CD4-positive, alpha-beta T cell treated with Interleukin-17A for 1 hour (primary cell): ENCODE results near the gene CDH16.
A peak's percentile ranks its signal among the peaks of the same experiment; 100 is the strongest.
"Not testable (repeated sequence)": the region's sequence is repeated elsewhere in the genome, so short reads cannot be mapped to it uniquely, and the experiment has no call there.

ENCODE experiments used
- DNase-seq: peaks from one replicate; pipeline ENCODE4 v3.0.0-alpha.2; 2020

The CDH16 gene

DNA sequence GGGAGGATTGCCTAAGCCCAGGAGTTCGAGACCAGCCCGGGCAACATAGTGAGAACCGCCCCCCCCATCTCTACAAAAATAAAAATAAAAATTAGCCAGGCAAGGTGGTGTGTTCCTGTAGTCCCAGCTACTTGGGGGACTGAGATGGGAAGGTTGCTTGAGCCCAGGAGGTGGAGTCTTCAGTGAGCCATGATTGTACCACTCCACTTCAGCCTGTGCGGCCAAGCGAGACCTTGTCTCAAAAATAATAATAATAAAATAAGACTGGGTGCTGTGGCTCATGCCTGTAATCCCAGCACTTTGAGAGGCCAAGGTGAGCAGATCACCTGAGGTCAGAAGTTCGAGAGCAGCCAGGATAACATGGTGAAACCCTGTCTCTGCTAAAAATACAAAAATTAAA, 26.9 kb downstream of the CDH16 start:
- no peak for DNase-seq

DNA sequence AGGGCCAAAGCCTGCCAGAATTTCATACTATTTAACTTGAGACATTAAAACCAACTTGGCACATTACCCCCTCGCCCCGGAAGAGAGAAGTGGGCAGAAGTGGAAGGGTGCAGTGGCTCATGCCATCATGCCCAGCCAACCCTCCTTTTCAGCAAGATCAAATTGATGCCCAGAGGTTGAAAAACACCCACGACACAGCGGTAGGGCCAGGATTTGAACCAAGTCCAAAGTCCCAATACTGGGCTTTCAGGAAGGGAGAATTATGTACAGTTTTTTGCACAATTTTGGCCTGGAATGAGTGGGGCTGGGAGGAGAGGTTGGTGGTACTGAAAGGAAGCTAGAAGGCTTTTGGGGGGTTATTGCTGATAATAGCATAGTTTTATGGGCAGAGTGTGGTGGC, 27.3 kb downstream of the CDH16 start:
- no peak for DNase-seq

DNA sequence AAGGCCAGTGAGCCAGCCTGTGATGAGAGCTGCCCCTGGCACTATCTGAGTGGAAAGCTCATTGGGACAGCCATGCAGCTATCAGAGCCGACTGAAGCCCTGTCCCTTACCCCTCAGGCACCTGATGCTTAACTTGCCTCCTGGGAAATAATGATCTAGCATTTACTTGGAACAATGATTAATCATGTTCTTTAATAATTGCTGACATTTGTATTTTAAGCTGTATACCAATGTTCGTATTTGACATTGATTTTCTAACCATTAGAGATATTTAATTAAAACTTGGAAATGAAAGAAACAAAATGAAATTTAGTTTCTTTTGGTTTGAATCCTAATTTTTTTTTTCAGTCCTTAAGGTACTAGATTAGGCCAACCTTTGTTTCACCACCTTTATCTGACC, 27.9 kb downstream of the CDH16 start:
- no peak for DNase-seq

DNA sequence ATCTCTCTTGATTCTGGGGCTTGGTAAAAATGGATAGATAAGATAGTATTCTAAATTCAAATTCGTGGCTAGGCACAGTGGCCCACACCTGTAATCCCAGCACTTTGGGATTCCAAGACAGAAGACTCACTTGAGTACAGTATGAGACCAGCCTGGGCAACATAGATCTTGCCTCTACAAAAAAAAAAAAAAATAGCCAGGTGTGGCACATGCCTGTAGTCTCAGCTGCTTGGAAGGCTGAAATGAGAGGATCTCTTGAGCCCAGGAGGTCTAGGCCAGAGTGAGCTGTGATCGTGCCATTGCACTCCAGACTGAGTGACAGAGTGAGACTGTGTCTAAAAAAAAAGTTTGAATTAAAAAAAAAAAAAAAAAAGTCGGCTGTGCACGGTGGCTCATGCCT, 29.1 kb downstream of the CDH16 start:
- DNase-seq: no peak

DNA sequence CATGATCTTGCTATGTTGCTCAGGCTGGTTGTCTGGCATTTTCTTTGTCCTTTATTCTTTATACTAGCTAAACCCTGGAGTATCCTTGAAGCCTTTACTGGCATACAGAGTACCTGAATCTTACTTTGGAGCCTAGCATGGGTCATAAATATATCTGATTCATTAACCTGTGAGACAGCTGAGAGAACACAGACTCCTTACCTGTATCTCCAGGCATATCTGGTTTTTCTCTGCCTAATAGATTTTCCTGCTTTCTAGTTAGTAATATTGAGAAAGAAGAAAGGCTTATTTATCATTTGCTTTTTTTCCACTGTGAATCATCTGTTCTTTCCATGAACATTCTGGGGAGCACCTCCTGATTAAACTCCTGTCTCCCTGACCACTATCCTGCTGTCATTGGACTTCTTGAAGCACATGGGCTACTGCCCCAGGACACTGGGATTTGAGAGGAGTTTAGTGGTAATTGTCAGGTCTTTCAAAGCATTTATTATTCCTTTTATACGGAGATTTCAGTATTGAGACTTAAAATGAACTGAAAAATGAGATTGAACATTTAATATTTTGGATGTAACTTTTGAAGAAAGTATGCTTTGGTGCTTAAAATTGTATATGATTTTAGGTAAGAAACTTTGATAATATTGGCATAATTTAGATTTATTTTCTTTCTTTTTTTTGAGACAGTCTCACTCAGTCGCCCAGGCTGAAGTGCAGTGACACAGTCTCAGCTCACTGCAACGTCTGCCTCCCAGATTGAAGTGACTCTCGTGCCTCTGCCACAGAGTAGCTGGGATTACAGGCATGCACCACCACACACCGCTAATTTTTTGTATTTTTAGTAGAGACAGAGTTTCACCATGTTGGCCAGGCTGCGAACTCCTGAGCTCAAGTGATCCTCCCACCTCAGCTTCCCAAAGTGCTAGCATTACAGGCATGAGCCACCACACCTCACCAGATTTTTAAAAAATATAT, 29.8 kb downstream of the CDH16 start:
- DNase-seq: no peak

DNA sequence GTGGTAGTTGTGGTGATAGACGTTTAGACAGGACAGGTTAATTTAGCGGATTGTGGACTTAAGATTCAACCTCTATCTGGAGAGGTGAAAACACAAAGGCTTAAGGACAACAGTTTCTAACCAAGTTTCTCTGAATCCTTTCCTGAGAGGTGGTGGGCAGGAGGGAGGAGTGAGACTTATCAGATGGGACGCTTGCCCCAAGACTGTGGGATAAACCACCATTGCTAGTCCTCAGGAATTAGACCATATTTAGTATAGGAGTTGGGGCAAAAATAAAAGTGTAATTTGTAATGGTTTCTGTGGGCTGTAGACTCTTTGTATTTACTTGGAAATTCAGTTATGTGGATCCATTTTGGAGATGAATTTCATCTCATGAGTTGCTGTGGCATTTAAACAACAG, 31.8 kb downstream of the CDH16 start:
- DNase-seq: no peak

DNA sequence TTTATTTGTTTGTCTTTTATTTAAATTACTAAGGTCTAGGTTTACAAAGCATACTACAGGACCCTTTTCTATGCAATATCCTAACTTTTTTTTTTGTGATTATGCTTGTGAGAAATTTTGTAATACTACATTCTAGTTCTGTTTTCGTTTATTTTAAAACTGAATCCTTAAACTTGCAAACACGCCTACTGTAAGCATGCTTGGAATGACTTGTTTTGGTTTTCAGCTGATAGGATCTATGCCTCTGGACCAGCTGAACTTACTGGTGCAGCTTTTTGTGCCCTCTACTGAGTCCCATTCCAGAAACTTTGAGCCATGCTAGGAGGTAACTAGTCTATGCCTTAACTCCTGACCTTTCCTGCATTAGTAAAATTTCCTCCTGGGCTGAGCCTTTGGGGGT, 32.4 kb downstream of the CDH16 start:
- DNase-seq: no peak

DNA sequence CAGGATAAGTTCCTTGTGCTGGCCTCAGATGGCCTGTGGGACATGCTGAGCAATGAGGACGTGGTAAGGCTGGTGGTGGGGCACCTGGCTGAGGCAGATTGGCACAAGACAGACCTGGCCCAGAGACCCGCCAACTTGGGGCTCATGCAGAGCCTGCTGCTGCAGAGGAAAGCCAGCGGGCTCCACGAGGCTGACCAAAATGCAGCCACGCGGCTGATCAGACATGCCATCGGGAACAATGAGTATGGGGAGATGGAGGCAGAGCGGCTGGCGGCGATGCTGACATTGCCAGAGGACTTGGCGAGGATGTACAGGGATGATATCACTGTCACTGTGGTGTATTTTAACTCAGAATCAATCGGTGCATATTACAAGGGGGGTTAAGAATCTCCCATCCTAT, 33.2 kb downstream of the CDH16 start:
- DNase-seq: no peak

DNA sequence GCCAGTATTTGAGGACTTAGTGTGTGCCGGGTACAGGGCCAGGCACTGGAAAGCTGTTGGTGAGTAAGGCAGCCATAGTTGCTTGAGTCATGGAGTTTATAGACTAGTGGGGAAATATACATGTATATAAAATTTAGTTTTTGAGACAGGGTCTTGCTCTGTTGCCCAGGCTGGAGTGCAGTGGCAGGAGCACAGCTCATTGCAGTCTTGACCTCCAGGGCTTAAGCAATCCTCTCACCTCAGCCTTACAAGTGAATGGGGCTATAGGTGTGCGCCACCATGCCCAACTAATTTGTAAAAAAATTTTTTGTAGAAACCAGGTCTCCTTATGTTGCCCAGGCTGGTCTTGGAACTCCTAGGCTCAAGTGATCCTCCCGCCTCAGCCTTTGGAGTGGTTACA, 36.0 kb downstream of the CDH16 start:
- no peak for DNase-seq

DNA sequence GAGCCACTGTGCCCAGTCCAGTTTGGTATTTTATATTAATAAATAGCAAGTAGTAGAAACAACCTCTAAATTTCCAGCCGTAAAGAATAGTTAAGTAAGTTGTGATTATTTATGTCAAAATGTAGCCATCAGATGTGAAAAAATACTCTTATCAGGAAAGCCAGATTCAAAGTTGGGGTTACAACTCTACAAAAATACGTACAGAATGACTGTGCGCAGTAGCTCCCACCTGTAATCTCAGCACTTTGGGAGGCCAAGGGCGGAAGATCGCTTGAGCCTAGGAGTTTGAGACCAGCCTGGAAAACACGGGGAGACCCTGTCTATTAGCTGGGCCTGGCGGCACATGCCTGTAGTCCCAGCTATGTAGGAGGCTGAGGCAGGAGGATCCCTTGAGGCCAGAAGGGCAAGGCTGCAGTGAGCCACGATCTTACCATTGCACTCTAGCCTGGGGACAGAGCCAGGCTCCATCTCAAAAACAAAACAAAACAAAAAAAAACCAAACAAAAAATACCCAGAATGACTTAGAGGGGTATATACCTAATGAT, 36.6 kb downstream of the CDH16 start:
- no peak for DNase-seq

DNA sequence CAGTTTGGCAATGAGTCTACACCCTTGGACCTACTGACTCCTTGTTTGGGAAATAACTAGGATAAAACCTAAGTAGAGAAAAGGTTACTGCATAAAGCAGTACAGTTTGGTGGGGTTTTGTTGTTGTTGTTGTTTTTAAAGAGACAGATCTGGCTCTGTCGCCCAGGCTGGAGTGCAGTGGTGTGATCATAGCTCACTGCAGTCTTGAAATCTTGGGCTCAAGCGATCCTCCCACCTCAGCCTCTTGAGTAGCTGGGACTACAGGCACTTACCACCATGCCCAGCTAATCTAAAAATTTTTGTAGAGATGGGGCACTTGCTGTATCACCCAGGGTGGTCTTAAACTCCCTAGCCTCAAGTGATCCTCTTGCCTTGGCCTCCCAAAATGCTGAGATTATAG, 37.1 kb downstream of the CDH16 start:
- no peak for DNase-seq

DNA sequence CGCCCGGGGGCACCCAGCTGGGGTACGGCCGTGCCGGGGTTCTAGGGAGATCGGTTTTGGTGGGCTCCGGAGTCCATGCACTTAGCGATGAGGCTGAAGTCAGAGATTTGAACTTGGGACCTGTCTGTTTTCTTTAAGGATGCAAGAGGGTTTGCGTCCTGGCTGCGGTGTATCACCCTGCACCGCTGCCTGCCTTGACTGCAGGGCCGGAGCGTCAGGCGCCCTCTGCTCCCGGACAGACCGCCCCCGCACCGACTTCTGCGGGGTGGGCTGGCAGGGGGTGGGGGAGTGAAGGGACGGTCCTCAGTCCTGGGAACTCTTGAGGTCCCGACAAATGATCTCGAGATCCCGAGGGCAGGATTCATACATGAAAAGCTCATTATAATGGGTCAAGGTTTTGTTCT, 37.7 kb downstream of the CDH16 start:
- no peak for DNase-seq

DNA sequence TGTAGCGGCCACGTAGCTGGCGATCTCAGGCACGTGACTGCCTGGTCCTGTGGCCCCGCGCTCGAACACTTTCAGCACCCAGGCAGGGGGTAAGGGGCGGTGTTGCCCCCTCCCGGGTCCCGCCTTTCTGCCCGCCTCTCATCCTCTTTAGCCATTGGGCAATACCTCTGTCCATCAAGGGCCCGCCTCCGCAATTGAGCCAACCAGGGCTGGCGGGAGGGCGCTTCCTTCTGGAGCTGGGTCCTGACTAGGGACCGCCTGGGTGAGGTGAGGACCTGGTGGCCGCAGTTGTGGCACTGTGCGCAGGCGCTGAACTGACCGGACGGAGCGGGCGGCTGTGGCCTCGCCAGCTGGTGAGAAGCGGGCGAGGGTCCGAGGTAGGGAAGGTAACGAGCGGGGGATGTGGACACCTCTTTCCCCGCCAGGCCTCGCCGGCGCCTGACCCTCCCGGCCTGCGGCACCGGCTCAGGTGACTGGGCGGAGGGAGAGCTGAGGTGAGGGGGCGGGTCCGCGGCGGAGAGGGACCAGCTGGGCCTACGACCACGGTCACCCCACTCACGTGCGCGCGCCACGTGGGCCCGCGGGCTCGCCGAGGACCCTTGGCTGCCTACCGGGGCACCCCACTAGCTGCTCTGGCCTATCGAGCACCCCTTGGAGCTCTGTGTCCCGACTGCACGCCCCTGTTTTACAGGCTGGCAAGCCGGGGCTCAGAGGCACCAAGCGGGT, 38.2 kb downstream of the CDH16 start, which contains the start of gene PDP2:
Gene PDP2, plus strand, starts transcription at position 228 of the 726 bp plus-strand sequence. CDS start 3,770 bp downstream, outside the sequence.
- peak; percentile 95 for DNase-seq

DNA sequence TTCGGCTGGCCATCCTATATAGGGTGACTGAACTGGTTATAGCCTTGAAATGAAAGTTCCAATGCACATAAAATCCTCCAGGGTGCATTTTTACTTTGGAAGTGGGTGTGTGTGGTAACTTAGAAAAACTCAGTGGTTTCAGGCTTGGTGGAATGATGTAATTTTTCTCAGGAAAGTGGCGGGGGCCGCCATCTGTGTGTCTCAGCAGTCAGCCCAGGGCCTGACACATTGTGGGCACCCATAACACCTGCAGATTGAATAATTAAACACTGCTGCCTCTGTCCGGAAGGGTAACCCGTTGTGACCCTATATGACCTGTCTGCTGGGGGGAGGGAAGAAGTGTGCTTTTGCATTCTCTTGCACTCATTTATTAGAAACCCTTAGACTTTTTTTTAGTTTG, 40.6 kb downstream of the CDH16 start:
- peak; percentile 4 for DNase-seq

DNA sequence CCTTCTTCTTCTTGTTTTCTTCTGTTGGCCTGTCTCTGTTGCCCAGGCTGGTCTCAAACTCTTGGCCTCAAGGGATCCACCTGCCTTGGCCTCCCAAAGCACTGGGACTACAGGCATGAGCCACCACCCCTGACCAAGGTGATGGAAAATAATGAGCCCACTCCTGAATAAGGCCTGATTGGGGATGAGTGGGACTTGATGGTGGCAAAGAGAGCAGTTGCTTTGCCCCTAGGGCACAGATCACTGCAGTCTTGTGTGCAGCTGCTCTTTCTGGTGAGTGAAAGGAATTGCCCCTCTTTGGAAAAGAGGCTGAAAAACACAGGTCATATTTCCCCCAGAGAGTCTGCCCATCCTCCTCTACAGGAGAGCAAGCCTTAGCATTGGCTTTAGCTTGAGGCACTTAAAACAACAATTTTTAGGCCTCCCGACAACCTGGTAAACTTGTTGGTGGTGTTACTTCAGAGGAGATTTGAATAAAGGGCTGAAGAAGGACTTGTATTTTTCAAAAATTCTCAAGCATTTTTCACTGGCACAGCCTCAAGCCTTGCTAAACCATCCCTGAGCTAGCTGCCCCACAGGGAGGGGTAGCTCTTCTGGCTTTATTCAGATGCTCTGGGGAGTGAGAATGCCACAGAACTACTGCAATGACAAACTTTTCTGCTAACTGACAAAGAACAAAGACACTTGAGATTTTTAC, 44.5 kb downstream of the CDH16 start:
- DNase-seq: peak; percentile 7

DNA sequence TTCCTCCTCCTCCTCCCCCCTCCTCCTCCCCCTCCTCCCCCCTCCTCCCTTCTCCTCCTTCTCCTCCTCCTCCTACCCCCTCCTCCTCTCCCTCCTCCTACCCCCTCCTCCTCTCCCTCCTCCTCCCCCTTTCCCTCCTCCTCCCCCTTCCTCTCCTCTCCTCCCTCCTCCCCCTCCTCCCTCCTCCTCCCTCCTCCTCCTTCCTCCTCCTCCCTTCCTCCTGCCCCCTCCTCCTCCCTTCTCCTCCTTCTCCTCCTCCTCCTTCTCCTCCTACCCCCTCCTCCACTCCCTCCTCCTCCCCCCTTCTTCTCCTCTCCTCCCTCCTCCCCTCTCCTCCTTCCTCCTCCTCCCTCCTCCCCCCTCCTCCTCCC, 45.0 kb downstream of the CDH16 start:
- DNase-seq: no peak

DNA sequence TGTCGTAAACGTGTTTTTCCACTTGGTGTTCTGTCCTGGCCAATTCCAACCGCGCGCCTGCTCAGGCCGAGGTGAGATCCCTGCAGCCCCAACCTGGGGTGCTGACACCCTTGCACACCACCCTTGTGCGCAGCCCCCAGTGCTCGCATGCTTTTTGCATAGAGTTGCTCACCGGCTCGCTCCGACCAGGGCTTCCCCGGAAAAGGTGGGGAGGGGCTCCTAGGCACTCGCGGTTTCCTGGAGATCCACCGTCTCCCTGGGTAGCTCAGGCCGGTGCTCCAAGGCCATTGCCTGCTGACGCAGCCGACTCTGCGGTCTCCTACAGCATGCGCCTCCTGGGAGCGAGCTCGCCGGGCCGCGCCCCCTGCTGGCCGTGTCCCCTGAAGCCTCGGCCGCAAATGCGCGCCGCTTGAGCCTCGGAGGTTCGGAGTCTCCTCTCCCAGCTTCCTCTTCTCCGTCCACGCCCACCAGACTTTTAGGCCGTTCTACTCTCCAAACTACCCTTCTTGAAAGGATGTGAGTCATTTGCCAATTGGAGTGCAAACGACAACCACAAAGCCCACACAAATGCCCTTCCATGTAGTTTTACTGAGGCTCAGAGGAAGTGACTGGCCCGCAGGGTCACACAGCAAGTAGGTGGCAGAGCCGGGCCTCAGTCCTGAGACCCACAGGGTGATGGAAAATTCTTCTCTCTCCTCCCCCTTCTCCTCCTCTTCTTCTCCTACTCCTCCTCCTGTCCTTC, 45.6 kb downstream of the CDH16 start:
- DNase-seq: peak; percentile 90

DNA sequence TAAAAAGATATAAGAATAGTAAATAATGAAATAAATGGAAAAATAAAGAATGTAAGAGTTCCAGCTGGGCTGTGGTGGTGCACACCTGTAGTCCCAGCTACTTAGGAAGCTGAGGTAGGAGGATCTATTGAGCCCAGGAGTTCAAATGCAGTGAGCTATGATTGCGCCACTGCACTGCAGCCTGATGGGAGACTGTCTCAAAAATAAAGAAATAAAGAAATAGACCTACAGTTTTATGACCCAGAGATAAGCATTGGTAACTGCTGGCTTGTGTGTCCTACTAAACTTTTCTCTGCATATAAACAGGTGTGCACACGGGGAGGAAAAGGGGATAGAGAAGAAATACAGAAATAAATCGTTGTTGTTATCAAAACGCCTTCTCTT, 46.1 kb downstream of the CDH16 start:
- DNase-seq: no peak

DNA sequence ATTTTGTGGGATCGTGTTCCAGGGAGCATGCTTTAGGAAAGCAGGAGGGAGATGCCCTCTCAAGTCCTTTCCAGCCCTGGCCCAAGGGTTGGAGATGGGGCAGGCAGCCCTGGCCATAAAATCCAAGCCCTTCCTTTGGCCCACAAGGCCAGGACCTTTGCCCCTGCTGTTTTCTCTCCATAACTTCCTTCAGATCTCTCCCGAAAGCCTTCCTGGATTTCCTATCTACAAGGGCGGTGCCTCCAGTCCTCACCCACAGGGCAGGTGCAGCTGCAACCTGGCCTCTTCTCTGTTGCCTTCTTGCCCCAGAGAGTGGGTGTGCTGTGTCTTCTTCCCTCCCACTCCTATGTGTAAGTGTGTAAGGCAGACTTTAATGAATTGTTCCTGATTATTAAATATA, 46.8 kb downstream of the CDH16 start:
- DNase-seq: no peak

DNA sequence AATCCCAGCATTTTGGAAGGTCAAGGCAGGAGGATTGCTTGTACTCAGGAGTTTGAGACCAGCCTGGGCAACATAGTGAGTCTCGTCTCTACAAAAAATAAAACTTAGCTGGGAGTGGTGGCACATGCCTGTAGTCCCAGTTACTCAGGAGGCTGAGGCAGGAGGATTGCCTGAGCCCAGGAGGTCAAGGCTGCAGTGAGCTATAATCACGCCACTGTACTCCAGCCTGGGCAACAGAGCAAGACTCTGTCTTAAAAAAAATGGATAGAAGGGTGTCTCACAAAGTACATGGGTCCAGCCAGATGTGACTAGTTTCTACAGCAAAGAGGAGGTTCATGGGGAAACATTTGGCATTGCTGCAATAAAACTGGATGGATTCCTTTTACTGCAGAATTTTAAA, 47.3 kb downstream of the CDH16 start:
- not testable (repeated sequence) for DNase-seq

DNA sequence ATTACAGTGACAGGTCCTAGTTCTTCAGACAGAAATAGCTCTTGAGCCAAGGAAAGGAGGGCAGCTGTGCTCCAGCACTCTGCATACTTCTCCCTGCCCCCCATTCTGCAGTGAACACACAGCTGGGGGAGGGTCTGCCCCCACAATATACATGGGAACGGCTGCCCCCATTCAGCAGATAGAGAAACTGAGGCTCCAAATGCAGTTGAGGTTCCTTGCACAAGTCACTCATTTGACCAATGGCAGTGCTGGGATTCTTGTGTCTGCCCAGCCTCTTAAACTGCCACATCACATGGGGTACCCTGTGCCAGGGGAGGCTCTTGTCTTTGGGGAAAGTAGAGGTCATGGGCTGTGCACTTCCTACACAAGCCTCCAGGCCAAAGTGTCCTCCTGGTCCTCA, 49.3 kb downstream of the CDH16 start:
- DNase-seq: no peak

DNA sequence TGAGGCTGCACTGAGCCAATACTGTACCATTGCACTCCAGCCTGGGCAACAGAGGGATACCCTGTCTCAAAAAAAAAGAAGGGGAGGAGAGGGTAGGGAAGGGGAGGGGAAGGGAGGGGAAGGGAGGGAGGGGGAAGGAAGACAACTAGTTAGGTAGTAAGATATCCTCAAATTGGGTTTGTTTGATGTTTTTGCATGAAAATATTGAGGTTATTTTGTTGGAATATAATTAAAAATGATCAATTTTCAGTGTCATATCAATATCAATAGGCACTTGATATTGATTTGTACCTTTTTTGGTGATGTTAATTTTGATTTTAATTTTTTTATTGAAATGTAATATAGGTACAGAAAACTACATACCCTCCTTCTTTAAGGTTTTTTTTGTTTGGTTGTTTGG, 55.0 kb downstream of the CDH16 start:
- DNase-seq: no peak
